GM19438 (cell line): ENCODE measurements around the gene FRMPD2.
"Not testable (repeated sequence)": the region's sequence is repeated elsewhere in the genome, so short reads cannot be mapped to it uniquely, and the experiment has no call there.

Experiments used
- ATAC-seq: cut with Tn5 transposase; IDR thresholded peaks from one replicate; pipeline ENCODE4 v1.9.1; 2021; ENCODE audit warnings: low read depth; ENCODE audit not compliant: unreplicated experiment

The FRMPD2 gene

DNA sequence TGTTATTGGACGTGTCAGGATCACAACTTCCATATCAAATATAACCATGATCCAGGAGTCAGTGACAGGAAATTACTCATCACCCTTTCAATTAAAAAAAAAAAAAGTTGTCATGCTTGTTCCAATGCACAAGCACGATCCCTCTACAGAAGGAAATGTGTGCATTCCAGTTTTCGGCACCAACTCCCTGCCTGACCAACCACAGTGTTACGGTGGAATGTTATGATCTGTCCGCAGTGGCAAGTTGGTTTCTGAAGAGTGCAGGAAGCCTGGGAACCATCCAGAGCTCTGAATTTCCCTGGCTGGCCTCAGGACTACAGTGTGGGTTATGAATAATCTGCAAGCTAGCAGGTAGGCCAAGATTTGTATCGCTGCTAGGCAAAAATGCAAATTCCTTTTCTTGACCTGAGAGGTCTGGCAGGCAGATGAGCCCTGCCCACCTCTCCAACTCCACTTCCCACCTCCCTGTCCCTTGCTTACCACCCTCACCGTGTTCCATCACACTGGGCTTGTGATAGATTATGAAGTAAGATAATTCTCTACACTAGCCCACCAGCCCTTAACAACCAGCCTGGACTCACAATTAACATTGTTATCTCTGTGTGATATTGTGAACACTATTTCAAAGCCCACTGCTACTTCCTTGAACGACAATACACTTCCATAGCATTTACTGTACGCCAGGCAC is 20.4 kb downstream of the FRMPD2 start:
- no peak for ATAC-seq

DNA sequence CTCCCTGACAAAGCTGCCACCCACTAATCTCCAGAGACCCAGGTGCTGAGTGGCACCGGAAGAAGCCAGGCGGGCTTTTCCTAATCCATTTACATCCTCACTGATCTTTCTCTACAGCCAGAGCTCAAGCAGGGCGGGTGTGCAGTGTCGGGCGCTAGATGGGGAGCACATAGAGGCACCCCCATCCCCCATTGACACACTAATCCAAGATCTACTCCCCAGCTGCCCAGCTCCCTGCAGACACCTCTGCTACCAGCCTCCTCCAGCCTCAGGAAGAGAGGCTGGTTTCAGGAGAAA is 22.2 kb downstream of the FRMPD2 start:
- ATAC-seq, result no peak

DNA sequence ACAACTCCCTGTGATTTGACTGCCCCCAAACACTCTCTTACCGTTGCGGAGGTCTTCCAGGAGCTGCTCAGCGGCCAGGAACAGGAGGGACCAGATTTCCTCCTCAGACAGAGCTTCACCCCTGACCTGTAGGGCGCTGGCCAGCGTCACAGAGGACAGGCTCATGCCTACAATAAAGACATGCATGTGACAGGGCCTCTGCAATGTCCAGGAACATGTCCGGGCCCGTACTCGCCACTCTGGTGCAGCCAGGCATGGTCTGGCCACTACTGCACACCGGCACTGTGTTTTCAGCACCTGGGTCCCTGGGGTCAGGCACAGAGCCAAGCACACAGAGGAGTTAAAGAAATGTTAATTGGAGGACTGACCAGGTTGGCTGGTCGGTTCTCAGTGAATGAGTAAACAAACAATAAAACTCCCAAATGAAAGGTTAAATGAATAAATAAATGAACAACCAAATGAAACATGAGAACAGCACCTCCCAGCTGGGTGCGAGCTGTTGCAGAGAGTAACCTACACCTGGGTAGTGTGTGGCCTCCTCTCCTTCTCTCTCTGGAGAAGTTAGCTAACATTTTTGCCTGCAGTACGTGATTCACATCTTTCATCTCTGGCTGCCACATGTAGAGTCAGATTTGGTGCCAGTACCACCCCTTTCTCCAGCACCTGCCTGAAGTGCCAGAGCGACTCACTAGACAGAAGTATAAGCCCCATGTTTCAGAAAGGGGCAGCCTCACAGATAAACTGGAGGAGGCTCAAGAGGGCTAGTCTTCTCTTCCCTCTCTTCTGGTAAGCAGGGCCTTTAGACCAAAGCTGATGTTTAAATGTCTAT is 22.8 kb downstream of the FRMPD2 start:
- ATAC-seq, result no peak

DNA sequence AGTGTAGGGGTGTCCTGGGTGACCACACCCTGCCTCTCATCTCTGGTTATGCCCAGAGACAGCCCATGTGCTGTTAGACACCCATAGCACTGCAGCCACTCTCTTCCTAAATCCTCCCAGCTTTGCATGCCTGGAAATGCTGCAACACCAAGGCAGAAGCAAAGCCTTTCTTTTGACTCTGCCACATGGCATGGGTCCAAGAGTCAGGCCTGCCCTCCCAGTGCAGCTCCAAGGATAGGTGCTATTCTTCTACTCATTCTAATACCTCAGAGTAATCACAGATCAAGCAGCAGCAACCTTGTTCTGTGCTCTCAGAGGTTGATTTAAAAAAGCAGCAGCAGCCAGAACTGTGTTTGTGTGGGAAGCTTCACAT is 23.4 kb downstream of the FRMPD2 start:
- ATAC-seq, result no peak

DNA sequence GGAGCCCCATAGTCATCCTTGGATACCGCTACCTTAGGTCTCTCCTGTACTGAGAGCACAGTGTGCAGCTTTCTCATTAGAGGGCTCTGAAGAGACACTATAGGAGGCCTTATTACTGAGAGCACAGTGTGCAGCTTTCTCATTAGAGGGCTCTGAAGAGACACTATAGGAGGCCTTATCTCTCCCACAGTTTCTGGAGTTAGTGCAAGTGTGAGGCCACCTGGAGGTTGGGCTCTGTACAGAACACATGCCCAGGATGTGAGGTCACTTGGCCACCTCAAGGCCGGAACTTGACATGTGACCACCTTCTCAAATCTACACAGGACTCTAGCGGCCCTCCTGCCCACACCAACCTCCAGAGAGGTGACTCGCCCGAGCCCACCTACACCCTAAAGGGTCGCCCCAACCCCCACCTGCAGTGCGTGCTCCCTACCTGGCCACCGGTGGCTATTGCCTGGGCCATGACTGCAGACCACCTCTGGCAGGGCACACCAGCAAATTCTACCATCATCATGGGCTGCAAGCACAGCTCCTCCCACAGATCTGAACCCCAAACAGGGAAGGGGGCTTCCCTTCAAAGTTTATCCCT is 24.6 kb downstream of the FRMPD2 start:
- ATAC-seq, result no peak

DNA sequence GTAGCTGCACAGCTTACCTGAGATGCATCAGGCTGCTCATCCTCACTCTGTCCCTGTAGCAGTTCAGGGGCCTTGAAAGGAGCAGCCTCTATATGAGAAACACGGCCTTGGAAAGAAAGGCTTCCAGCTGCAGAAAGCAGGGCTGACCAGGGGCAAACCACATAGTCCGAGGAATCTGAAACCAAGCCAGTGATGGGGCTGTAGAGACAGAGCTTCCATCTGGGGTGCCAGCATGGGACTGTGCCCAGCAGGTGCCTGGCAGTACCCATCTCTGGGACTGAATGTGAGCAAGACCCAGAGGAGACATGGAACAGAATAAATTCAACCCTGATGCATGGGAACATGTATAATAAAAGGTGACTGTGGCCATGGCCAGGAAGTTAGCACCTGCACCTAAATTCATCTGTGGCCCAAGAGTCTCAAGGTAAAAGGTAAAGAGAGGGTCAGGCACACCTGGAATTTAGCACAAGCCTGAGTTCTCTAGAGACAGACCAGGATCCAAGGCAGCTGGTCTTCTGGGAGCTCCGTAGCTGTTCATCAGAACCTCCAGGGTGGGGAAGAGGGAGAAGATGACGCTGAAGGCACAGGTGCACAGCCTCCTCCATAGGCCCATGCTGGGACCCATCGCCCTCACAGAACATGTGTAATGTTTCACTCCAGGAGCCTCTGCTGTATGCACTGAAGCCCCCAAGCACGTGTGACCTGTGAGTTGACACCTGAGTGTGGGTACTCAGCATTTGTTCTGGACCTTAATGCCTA is 25.3 kb downstream of the FRMPD2 start:
- no peak for ATAC-seq

DNA sequence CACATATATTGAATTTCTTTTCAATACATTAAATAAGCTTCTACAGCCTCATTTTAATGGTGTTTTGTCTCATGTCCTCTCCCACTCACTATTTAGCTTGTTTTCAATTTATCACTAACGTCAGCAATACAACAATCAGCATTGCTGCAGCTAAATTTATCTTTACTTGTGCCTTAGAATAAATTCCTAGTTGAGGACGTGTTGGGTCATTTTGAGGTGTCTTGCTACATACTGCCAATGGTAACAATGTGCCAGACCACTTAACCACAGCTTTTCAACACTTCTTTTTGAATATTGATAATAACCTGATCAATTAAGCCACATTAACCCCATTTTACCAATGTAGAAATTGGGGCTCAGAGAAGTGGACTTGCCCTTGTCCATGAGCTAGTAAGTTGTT is 26.0 kb downstream of the FRMPD2 start:
- ATAC-seq, result no peak

DNA sequence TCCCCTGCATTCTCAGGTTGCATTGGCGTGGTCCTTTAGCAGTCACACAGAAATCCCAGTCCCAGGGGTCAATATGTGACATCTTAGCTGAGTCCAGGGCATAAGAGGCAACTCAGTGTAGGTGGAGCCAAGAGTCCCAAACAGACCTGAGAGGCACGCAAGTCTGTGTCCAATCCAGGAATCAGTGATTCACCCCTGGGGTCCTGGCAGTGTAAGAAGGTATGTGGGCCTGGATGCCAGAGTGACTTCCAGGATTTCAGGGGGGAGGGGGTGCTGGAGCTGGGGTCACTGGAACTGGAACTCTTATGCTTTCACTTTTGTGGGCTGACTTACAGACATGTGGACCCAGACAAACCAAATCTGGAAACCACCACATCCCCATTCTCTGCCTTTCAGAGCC is 26.8 kb downstream of the FRMPD2 start:
- no peak for ATAC-seq

DNA sequence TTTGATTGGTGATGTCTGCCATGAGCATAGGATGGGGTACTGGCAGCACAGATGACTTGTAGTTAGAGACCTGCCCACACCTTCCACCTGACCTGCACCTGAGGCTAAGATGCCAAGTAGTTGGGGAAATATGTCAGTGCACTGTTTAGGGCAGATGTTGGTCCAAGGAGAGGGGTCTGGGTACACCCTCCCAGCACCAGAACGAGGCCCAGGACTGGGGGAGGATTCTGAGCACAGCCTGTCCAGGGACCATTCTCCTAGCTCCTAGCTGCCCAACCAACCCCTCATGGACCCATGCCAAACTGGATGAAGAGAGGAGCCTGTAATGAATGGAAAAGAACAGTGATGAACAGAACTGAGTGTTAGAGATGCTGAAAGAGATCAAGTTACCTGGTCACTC is 28.0 kb downstream of the FRMPD2 start:
- ATAC-seq, result no peak

DNA sequence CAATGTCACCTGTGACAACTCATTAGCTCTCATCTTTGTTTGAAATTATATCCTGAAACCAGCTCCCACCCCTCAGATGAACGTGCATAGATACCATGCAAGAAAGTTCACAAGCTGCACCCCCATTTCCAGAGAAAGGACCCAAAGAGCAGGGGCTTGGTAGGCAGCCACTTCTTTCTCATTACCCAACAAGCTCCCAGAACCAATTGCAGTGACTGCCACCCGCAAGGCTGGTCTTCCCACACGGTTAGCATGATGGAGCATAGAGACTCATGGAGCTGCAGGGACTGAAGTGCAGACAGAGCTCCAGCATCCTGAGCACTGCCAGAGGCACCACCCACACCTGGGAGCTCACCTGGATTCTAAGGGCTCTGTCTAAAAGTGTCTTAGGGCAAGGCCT is 28.5 kb downstream of the FRMPD2 start:
- no peak for ATAC-seq

DNA sequence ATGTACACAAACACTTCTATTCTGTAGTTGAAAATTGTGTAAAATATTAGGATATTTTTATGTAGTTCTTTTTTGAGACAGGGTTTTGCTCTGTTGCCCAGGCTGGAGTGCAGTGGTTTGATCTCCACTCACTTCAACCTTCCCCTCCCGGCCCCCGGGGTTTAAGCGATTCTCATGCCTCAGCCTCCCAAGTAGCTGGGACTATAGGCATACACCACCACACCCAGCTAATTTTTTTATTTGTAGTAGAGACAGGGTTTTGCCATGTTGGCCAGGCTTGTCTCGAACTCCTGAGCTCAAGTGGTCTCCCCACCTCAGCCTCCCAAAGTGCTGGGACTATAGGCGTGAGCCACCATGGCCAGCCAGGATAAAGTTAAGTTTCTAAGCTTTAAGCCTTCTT is 30.6 kb downstream of the FRMPD2 start:
- not testable (repeated sequence) for ATAC-seq

DNA sequence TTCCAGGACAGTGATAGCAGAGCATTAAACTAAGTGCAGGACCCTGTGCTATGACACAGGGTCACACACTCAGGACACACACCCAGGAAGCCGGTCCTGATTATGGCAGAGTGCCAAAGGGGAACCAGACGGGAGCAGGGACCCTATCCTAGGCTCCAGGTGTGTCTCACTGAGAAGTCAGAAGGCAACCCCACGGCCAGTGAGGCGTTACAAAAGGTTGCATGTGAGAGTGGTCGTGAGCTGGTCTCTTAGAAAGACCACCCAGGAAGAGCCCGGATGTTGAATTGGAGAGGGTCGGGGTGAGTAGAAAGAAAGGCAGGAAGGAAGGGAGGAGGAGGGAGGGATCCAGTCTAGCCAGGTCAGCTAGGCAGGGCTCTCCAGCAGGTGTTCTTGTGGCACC is 31.0 kb downstream of the FRMPD2 start:
- no peak for ATAC-seq

DNA sequence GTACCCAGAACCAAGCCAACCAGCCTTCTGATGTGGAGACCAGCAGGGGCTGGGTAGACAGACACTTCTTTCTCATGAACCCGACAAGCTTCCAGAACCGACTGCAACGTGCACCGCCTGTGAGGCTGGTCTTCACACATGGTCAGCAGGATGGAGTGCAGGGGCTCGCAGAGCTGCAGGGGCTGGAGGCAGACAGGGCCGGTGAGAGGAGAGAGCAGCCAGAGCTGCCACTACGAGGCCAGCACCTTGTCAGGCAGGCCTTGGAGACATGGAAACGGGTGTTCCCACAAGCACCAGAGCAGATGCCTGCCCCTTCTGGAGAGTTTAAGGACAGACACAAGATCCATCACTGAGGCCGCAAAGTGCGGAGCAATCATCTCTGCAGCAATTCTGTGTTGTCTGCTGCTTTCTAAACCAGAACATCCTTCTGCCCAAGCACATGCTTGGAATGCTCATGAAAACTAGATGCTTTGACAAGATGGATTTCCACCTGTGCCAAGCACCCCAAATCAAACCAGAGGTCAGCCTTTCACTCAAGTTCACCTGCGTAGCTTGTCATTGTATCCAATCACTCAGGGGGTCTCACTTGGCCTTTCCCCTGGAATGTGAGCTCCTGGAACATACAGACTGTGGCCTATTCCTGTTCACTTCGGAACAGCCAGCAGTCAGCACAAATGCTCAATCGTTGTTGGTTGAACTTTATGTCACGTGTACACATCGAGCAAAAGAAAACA is 32.2 kb downstream of the FRMPD2 start:
- no peak for ATAC-seq

DNA sequence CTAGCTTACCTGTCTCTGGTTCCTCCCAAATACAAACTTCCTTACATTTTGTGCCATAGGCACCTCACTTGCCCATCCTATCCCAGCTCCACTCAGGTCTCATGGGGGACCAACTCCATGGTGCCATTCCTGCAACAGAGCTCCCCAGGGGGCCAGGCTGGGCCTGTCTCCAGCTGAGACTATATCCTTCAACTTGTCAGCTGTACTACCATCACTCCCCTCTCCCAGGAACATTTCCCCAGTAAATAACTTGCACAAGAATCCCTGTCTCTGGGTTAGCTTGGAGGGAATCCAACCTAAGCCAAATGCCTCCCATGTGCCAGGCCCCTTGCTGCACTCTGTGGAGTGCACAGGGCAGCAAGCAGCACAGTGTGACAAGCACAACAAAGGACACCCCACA is 33.2 kb downstream of the FRMPD2 start:
- no peak for ATAC-seq

DNA sequence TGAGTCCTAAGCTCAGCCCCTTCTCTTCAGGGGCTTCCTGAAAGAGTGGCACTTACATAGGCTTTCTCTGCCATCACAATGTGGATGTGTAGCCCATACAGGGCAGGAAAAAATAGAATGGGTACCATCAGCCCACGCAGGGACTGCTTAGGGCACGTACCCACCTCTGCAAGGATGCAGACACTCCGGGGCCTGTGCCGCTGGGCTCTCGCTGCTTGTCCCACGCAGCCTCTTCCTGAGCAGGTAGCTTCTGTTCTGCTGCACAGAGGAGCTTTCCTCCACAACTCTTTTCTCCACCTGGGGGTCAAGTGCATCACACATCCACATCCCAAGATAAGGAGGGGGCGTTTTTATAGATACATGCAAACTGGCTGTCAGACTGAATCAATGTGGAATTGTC is 34.3 kb downstream of the FRMPD2 start:
- ATAC-seq, result no peak

DNA sequence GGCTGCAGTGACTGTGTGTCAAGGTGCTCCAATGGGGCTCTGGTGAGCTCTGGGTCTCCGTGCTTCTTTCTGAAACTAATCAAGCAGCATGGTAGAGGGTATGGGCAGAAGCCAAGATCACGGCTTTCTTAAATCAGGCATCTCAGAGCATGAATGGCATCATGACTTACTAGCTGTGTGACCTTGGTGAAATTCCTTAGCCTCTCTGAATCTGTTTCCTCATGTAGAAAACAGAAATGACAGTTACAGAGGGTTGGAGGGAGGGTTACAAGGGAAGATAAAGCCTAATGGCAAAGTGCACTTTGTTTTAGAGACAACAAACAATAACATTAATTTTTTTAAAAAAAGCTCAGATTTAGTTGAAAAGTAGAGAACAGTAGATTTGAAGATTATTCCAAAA is 34.9 kb downstream of the FRMPD2 start:
- ATAC-seq, result no peak

DNA sequence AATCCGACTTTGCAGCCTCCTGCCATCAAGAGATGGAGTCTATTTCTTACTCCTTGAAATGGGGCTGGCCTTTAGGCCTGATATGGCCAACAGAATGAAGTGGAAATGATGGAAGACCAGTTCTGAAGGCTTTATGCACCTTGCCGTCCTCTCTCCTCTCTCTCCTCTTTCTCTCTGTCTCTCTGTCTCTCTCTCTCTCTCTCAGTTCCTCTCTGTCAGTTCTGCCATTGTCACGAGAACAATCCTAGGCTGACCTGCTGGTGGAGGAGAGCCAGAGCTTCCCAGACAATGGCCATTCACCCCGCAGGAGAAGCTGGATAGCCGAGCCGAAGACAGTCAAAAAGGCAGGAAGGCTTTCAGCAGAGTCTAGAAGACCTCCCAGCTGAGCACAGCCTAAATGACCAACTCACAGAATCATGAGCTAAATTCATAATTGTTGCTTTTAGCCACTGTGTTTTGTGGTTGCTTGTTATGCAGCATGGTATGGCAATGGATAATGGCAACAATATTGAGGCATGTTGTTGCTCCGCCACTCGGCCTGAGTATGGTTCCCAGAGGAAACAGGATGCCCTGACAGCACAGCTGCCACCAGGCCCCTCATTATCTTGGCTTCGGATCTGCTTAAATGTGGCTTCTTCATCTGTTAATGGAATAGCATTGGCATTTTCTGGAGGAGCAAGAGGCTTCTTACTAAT is 35.5 kb downstream of the FRMPD2 start:
- no peak for ATAC-seq

DNA sequence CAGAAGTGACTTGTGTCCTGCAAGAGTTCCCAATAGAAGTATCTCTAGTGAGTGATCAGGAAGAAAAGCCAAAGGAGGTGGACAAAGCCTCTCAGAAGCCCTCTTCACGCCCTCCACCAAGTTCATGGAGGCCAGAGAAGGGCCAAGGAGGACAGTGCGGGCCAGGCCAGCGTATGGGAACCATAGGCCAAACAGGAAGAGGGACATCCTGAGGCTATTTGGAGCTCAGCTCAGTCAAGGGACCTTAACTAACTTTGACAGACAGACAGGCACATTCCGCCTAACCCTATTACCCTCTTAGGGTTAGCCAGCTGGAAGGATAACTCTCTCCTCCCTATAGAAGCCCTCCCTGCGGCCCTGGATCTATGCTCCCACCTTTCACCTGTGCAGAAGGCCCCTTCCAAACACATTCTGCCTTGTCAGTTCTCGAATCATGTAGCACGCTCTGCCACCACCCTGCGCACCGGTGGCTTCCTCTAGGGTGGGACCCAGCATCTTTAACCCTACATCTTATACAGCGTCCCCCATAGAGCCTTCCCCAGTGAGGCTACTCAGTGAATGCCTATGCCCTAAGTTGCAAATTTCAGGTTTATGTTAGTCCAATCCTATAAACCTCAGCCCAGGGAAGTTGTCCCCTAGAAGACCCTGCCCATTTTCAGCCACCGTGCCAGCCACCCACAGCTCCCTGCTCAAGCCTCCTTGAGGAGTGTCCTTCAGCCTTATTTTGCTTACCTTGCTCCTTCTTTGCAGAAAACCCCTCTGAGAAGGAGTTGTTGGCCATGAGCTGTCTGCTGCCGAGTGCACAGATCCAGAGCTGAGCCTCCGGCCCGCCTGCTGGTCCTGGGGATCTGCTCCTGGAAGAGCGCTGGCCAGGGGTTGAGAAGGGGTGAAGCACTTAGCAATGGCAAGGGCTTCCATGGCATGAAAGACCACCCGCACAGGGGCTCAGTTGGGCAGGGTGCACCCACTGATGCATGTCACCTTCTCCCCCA is 36.9 kb downstream of the FRMPD2 start:
- no peak for ATAC-seq

DNA sequence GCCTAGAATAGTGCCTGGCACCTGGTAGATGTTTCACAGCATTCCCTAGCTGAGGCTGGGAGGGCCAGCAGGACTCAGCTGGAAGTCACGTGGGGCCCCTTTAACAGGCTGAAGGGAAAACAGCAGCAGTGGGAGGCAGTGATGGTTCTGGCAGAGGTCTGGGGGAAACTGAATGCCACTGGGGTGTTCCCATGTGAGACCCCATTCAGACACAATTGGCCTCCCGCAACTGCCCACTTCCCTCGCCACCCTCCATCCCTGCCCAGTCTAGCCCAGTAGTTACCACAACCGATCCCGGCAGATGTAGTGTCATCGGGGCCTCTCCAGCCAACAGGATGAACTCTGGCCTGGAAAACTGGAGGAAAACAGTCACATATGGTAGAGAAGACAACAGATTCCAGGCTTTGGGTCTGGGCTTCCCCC is 38.3 kb downstream of the FRMPD2 start:
- no peak for ATAC-seq
